Effector memory CD4-positive, alpha-beta T cell (primary cell): ENCODE results near the gene IFIT2.

Experiments used
- DNase-seq, 3 donors: peaks; one replicate each; pipeline ENCODE4 v3.0.0-alpha.2; 2020
- H3K27ac ChIP-seq: 2 replicates; pipeline ENCODE4 v1.7.0; 2013; ENCODE audit warnings: mild to moderate bottlenecking, low read length, moderate library complexity; ENCODE audit not compliant: insufficient read depth, poor library complexity, severe bottlenecking
- H3K27me3 ChIP-seq: replicated peaks from 2 replicates; pipeline ENCODE4 v1.7.0; 2013; ENCODE audit warnings: mild to moderate bottlenecking, low read length; ENCODE audit not compliant: insufficient read depth, control insufficient read depth, poor library complexity, severe bottlenecking
- H3K36me3 ChIP-seq: 2 replicates; pipeline ENCODE4 v1.7.0; 2013; ENCODE audit warnings: mild to moderate bottlenecking, low read length, moderate library complexity; ENCODE audit not compliant: control insufficient read depth, insufficient read depth
- H3K4me1 ChIP-seq: 2 replicates; pipeline ENCODE4 v1.7.0; 2013; ENCODE audit warnings: low read length, mild to moderate bottlenecking; ENCODE audit not compliant: control insufficient read depth, insufficient read depth, poor library complexity, severe bottlenecking
- H3K4me3 ChIP-seq: 2 replicates; pipeline ENCODE4 v1.7.0; 2013; ENCODE audit warnings: low read length, low read depth, mild to moderate bottlenecking; ENCODE audit not compliant: insufficient read depth, poor library complexity, severe bottlenecking
- H3K9me3 ChIP-seq: 2 replicates; pipeline ENCODE4 v1.7.0; 2013; ENCODE audit warnings: mild to moderate bottlenecking, low read length, moderate library complexity; ENCODE audit not compliant: control insufficient read depth

Gene IFIT2

DNA sequence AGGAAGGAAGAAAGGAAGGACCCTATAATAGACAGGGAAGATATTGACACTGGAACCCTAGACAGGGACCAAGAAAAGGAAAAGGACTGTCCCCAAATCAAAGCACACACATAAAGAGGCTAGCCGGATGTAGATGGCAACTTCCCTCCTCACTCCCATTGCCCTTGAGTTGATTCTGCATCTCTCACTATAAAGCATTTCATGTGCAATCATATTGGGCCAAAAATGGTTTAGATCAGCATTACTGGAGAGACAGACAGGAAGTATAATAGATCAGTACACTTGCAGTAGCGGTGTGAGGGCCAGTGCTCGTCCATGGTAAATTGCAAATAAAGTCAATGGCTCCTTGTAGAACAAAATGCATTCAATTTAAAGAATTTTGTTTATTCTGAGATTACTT is 34.4 kb downstream of the IFIT2 start:
- H3K9me3 ChIP-seq: no peaks in the 10 kb centered on the region
- no peak for DNase-seq

DNA sequence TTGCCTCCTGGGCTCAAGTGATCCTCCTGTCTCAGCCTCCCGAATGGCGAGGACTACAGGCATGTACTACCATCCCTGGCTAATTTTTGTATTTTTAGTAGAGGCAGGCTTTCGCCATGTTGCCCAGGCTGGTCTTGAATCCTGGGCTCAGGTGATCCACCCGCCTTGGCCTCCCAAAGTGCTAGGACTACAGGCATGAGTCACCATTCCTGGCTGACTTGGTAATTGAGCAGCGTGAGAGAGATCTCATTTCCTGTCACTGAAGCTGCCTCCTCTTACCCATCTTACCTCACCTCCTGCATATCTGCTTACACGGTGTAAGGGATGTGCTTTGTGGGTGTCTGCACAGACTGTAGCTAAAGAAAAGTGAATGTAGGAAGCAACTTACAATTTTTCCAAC is 35.6 kb downstream of the IFIT2 start:
- Histone ChIP-seq H3K27me3 (no peaks in the 10 kb centered on the region), H3K4me3 (no peak overlapping the region), H3K9me3 (no peaks in the 10 kb centered on the region), H3K36me3 (no peaks in the 10 kb centered on the region), H3K27ac (no peak overlapping the region), H3K4me1 (peaks cover 30% of the 10 kb centered on the region)
- peak in 1 of 3 donors; percentile 27 for DNase-seq

More for the DNA sequence above, 34.4 kb downstream of the IFIT2 start:
- Histone ChIP-seq H3K27me3 (no peaks in the 10 kb centered on the region), H3K27ac (no peak overlapping the region), H3K4me3 (no peak overlapping the region), H3K4me1 (peaks cover 30% of the 10 kb centered on the region), H3K36me3 (no peaks in the 10 kb centered on the region)

DNA sequence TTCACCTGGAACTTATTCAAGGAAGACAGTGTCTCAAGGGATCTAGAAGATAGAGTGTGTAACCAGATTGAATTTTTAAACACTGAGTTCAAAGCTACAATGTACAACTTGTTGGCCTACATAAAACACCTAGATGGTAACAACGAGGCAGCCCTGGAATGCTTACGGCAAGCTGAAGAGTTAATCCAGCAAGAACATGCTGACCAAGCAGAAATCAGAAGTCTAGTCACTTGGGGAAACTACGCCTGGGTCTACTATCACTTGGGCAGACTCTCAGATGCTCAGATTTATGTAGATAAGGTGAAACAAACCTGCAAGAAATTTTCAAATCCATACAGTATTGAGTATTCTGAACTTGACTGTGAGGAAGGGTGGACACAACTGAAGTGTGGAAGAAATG is 36.9 kb downstream of the IFIT2 start:
- Histone ChIP-seq H3K27ac (no peak overlapping the region), H3K36me3 (no peaks in the 10 kb centered on the region), H3K9me3 (no peaks in the 10 kb centered on the region), H3K4me3 (no peak overlapping the region), H3K4me1 (peaks cover 21% of the 10 kb centered on the region), H3K27me3 (no peaks in the 10 kb centered on the region)
- DNase-seq: no peak

DNA sequence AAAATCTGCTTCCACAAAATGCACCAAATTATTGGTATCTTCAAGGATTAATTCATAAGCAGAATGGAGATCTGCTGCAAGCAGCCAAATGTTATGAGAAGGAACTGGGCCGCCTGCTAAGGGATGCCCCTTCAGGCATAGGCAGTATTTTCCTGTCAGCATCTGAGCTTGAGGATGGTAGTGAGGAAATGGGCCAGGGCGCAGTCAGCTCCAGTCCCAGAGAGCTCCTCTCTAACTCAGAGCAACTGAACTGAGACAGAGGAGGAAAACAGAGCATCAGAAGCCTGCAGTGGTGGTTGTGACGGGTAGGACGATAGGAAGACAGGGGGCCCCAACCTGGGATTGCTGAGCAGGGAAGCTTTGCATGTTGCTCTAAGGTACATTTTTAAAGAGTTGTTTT is 38.0 kb downstream of the IFIT2 start:
- H3K27me3 ChIP-seq: no peaks in the 10 kb centered on the region
- H3K4me3 ChIP-seq: no peak overlapping the region
- H3K4me1 ChIP-seq: peaks cover 15% of the 10 kb centered on the region
- DNase-seq: no peak
- no peaks in the 10 kb centered on the region for H3K36me3 ChIP-seq
- no peak overlapping the region for H3K27ac ChIP-seq
- H3K9me3 ChIP-seq: no peaks in the 10 kb centered on the region

DNA sequence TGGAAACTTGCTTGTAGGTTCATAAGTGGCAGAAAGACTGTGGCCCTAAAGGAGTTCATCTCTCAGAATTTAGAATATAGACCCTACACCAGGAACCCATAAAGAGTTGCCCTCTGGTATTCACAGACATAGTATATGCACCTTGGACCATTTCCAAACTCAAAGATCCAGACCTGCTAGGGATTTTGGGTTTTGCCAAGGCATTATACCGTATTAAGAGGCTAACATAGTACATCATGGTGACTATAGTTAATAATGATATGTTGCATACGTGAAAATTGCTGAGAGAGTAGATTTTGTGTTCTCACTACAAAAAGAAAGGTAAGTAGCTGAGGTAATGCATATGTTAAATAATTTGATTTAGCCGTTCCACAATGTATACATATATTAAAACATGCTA is 39.8 kb downstream of the IFIT2 start:
- no peaks in the 10 kb centered on the region for H3K27me3 ChIP-seq
- peaks cover 8% of the 10 kb centered on the region for H3K4me1 ChIP-seq
- H3K9me3 ChIP-seq: no peaks in the 10 kb centered on the region
- no peaks in the 10 kb centered on the region for H3K36me3 ChIP-seq
- no peak overlapping the region for H3K27ac ChIP-seq
- DNase-seq: no peak
- no peak overlapping the region for H3K4me3 ChIP-seq

DNA sequence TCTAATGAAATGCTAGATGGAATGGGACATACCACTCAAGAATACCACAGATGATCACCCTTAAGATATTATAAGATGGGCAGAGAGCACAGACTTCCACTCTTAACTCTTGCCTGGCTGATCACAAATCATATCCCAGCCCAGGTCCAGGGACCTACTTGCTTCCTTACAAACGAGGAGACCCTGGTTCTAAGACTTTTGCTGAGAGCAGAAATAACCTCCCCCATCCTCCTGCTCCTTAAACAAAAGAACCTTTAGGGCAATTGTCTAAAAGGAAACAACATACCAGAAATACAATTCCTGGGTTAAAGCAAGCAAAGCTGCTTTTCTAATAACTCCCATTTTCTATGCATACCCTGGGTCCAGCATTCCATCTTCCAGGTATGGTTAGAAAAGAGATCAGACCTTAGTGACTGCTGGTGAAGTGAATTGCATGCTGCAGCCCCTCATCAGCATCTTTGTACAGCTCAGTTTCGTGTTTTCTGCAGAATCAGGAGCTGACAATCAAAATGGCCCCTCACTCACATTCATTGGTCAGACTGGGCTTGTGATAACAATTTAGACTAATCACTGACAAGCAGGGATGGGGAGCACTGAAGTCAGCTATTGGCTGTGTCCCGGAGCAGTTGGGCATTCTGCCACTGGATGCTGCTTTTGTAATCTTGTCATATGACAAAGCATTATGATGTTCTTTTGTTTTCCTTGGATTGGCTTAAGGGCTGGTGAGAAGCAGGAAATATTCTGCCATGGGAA is 40.5 kb downstream of the IFIT2 start:
- Histone ChIP-seq H3K9me3 (no peaks in the 10 kb centered on the region), H3K36me3 (no peaks in the 10 kb centered on the region), H3K27ac (no peak overlapping the region), H3K27me3 (no peaks in the 10 kb centered on the region), H3K4me1 (peaks cover 6% of the 10 kb centered on the region), H3K4me3 (no peak overlapping the region)
- DNase-seq: no peak

DNA sequence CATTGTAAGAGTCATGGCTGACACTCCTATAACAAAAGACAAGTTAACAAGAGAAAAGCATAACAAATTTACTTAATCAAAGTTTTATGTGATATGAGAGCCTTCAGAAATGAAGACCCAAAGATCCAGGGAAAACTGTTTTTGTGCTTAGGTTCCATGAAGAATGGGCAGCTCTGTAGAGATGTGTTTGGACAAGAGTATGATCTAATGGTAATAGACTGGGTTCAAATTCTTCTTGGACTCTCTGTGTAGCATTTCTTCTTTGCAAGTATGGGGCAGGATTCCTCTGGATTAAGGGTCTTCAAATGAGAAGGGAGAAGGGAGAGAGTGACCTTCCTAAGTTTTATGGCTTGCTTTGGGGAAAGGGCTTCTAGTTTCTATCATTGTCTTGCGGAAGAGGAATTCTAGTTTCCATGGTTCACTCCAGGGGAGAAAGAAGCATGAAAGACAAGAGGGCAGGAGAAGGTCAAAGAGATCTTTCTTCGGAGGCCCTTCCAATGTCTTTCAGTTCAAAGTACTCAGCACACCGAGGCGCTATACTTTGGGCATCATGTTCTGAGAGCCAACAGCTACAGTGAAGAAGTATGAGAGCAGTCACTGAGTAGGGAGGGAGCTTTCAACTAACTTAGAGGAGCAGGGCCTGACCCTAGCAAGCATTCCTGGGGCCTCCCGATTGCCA is 41.4 kb downstream of the IFIT2 start:
- Histone ChIP-seq H3K27me3 (no peaks in the 10 kb centered on the region), H3K36me3 (no peaks in the 10 kb centered on the region), H3K27ac (no peak overlapping the region), H3K9me3 (no peaks in the 10 kb centered on the region), H3K4me1 (no peaks in the 10 kb centered on the region), H3K4me3 (no peak overlapping the region)
- DNase-seq: no peak

DNA sequence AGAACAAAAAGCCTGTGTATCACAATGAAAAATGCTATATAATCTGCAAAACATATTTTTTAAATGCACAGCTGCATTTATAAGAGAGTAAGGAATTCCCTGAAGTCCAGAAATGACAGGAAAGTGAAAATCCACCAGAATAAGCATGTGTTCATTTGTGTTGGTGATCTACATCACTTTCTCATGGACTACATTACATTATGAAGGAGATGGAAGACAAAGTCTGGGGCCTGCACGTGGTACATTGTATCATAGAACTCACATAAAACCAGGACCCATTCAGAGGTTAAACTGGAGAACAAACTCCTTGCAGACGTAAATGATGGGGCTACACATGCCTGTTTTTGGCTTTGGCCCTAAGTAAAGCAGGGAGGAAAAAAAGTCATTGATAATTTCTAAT is 42.3 kb downstream of the IFIT2 start:
- Histone ChIP-seq H3K27ac (no peak overlapping the region), H3K4me1 (no peaks in the 10 kb centered on the region), H3K27me3 (no peaks in the 10 kb centered on the region), H3K9me3 (no peaks in the 10 kb centered on the region), H3K36me3 (no peaks in the 10 kb centered on the region), H3K4me3 (no peak overlapping the region)
- no peak for DNase-seq

DNA sequence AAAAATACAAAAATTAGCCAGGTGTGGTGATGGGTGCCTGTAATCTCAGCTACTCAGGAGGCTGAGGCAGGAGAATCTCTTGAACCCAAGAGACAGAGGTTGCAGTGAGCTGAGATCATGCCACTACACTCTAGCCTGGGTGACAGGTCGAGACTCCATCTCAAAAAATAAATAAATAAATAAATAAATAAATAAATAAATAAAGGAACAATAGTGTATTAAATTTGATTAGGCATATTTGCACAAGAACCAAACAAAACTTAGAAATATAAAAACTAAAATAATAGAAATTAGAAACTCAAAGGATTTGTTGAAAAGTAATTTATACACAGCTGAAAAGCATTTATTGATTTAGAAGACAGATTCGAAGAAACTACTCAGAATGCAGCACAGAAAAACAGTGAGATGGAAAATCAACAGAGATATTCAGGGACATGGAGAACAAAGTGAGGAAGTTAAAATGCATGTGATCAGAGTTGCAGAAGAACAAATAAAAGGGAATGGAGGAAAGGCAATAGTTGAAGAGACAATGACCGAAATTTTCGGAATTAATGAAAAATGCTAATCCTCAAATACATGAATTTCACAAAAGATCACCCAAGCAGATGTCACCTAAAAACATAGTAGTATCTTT is 43.6 kb downstream of the IFIT2 start:
- Histone ChIP-seq H3K4me1 (no peaks in the 10 kb centered on the region), H3K36me3 (no peaks in the 10 kb centered on the region), H3K4me3 (no peak overlapping the region), H3K27me3 (no peaks in the 10 kb centered on the region), H3K27ac (no peak overlapping the region), H3K9me3 (no peaks in the 10 kb centered on the region)
- DNase-seq: no peak
